HEK293T (cell line): ENCODE data around the gene SERPINI1.

Source experiments
- ARNT ChIP-seq: fragments of 450-650 bp; IDR thresholded peaks from 2 replicates; pipeline ENCODE4 v1.6.1; 2017; ENCODE audit warnings: mild to moderate bottlenecking
- BHLHE40 ChIP-seq: fragments of 450-650 bp; IDR thresholded peaks from 2 replicates; pipeline ENCODE4 v1.6.1; 2016; ENCODE audit warnings: mild to moderate bottlenecking, moderate library complexity, borderline replicate concordance
- CTBP1 ChIP-seq: fragments of 450-650 bp; IDR thresholded peaks from 2 replicates; pipeline ENCODE4 v1.6.1; 2016; ENCODE audit warnings: borderline replicate concordance
- ELF4 ChIP-seq: fragments of 450-650 bp; IDR thresholded peaks from 2 replicates; pipeline ENCODE4 v1.6.1; 2017; ENCODE audit warnings: antibody characterized with exemption
- FOXK2 ChIP-seq: fragments of 450-650 bp; IDR thresholded peaks from 2 replicates; pipeline ENCODE4 v1.6.1; 2016; ENCODE audit warnings: mild to moderate bottlenecking
- FOXM1 ChIP-seq: fragments of 450-650 bp; IDR thresholded peaks from 2 replicates; pipeline ENCODE4 v1.6.1; 2017; ENCODE audit warnings: mild to moderate bottlenecking, borderline replicate concordance
- NFRKB ChIP-seq: fragments of 450-650 bp; IDR thresholded peaks from 2 replicates; pipeline ENCODE4 v1.6.1; 2016; ENCODE audit warnings: mild to moderate bottlenecking, moderate library complexity
- PKNOX1 ChIP-seq: fragments of 450-650 bp; IDR thresholded peaks from 2 replicates; pipeline ENCODE4 v1.6.1; 2016
- SUZ12 ChIP-seq: fragments of 450-650 bp; IDR thresholded peaks from 2 replicates; pipeline ENCODE4 v1.6.1; 2016; ENCODE audit warnings: mild to moderate bottlenecking
- TARDBP ChIP-seq: fragments of 450-650 bp; IDR thresholded peaks from 2 replicates; pipeline ENCODE4 v1.6.1; 2016
- ZNF384 ChIP-seq: fragments of 450-650 bp; IDR thresholded peaks from 2 replicates; pipeline ENCODE4 v1.6.1; 2016

DNA sequence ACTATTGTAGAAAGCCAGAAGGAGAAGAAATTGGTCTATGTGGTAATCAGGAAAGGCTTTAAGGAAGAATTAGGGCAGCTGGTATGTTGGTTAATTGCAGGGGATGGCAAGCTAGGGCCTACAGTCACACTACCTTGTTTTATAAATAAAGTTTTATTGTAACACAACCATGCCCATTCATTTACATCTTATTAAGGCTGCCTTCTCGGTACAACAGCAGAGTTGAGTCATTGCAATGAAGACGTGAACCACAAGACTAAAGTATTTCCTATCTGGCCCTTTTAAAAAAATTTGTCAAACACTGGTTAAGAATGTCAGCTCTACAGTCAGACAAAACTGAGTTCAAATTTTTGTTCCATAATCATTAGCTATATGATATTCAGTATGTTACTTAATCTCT, 8.3 kb downstream of the SERPINI1 start:
- no peak for TF ChIP-seq PKNOX1
- TF ChIP-seq FOXM1, result no peak
- TF ChIP-seq ELF4, result no peak
- TF ChIP-seq CTBP1, result no peak
- no peak for TF ChIP-seq SUZ12
- no peak for TF ChIP-seq BHLHE40
- no peak for TF ChIP-seq ZNF384
- TF ChIP-seq NFRKB, result no peak
- no peak for TF ChIP-seq FOXK2
- TF ChIP-seq ARNT, result no peak
- no peak for TF ChIP-seq TARDBP
